HCT116 (cell line): ENCODE results near the gene EDNRA. TPM values are rescaled to one million over a fixed set of nuclear protein-coding genes. Genes with fewer than 3 reads are reported as not detected.

Experiments used
- ATAC-seq: fragments of 200-7000 bp; cut with Tn5 transposase; 2 replicates; pipeline ENCODE4 v1.9.1; 2020; ENCODE audit warnings: mild to moderate bottlenecking, moderate library complexity
- BruUV-seq: library from RNA; stranded (reverse); fragments of 400-500 nt; replicated peaks from 2 replicates; lab custom pipeline; 2021; lab: Mats Ljungman, UMichigan
- CTCF ChIA-PET: fragments of 300-600 bp; sonication (Branson Sonifier 250); formaldehyde crosslinking; loops from one replicate; lab custom pipeline; 2021; ENCODE audit warnings: antibody characterized with exemption; lab: Charles Lee
- POLR2A ChIA-PET: fragments of 300-600, 350-600 bp; sonication (Branson Sonifier 250); formaldehyde crosslinking; loops from one replicate; lab custom pipeline; 2021; ENCODE audit warnings: antibody characterized with exemption; lab: Charles Lee
- RAD21 ChIA-PET, 2 experiments: fragments of 300-600 bp; sonication (Branson Sonifier 250); formaldehyde crosslinking; loops; one replicate each; lab custom pipeline; 2023; ENCODE audit warnings: low total read pairs in 2 of 2; ENCODE audit not compliant: uncharacterized antibody in 2 of 2, unreplicated experiment in 2 of 2, low non-redundant PET in 1 of 2; lab: Charles Lee
- DNase-seq: peaks from one replicate; pipeline ENCODE4 v3.0.0-alpha.2; 2010; ENCODE audit warnings: low read depth, low spot score
- H2AFZ ChIP-seq: fragments of 200-600 bp; shearing (Covaris generic), sonication (generic); 2 replicates; pipeline ENCODE4 v1.6.1; 2017; ENCODE audit warnings: low read depth, mixed run types, mixed read lengths, antibody characterized with exemption, low read length; ENCODE audit not compliant: poor library complexity, severe bottlenecking
- H3K27ac ChIP-seq: 2 replicates; pipeline ENCODE4 v1.5.1; 2012; ENCODE audit warnings: low read depth, low read length
- H3K27me3 ChIP-seq: fragments of 200-600 bp; sonication (generic); 2 replicates; pipeline ENCODE4 v1.6.1; 2016; ENCODE audit warnings: mixed run types, low read length, mixed read lengths; ENCODE audit not compliant: insufficient read depth
- H3K36me3 ChIP-seq, 2 experiments: fragments of 200-500 bp in 1 of 2; fragments of 200-600 bp in 1 of 2; sonication (Bioruptor generic) in 1 of 2; sonication (generic) in 1 of 2; 2 replicates each; pipeline versions ENCODE4 v1.5.1 to v1.6.1; 2014 to 2016; ENCODE audit warnings: low read length in 2 of 2, inconsistent platforms in 1 of 2, mixed read lengths in 1 of 2, mixed run types in 1 of 2; ENCODE audit not compliant: insufficient read depth in 2 of 2, control insufficient read depth in 1 of 2
- H3K4me1 ChIP-seq, 2 experiments: fragments of 200-600 bp in 1 of 2; sonication (generic) in 1 of 2; 2 replicates each; pipeline versions ENCODE4 v1.5.1 to v1.6.1; 2012 to 2017; ENCODE audit warnings: low read length in 2 of 2, inconsistent platforms in 1 of 2, mild to moderate bottlenecking in 1 of 2, mixed read lengths in 1 of 2, mixed run types in 1 of 2, moderate library complexity in 1 of 2; ENCODE audit not compliant: insufficient read depth in 2 of 2, control insufficient read depth in 1 of 2
- H3K4me2 ChIP-seq: fragments of 200-600 bp; sonication (generic); 2 replicates; pipeline ENCODE4 v1.6.1; 2017; ENCODE audit warnings: mixed run types, low read length, mixed read lengths
- H3K4me3 ChIP-seq, 2 experiments: fragments of 200-600 bp in 1 of 2; sonication (generic) in 1 of 2; replicated peaks in 1 of 2; 2 replicates each; pipeline ENCODE4 v1.5.1; 2011 to 2016; ENCODE audit warnings: low read length in 2 of 2, control low read depth in 1 of 2, low read depth in 1 of 2, mild to moderate bottlenecking in 1 of 2, mixed read lengths in 1 of 2, mixed run types in 1 of 2
- H3K79me2 ChIP-seq: fragments of 200-600 bp; sonication (generic); 2 replicates; pipeline ENCODE4 v1.6.1; 2017; ENCODE audit warnings: mild to moderate bottlenecking, mixed run types, low read length, moderate library complexity, mixed read lengths; ENCODE audit not compliant: insufficient read depth
- H3K9ac ChIP-seq: fragments of 200-600 bp; sonication (generic); 2 replicates; pipeline ENCODE4 v1.6.1; 2016; ENCODE audit warnings: low read length, mixed read lengths
- H3K9me2 ChIP-seq: fragments of 200-600 bp; sonication (generic), shearing (Covaris generic); 2 replicates; pipeline ENCODE4 v1.6.1; 2017; ENCODE audit warnings: mixed run types, mild to moderate bottlenecking, moderate library complexity; ENCODE audit not compliant: insufficient read depth
- H3K9me3 ChIP-seq, 2 experiments: fragments of 200-500 bp in 1 of 2; fragments of 200-600 bp in 1 of 2; sonication (Bioruptor generic) in 1 of 2; sonication (generic) in 1 of 2; 2 replicates each; pipeline ENCODE4 v1.6.1; 2014 to 2017; ENCODE audit warnings: low read length in 2 of 2, mixed read lengths in 2 of 2, inconsistent platforms in 1 of 2, low read depth in 1 of 2, mild to moderate bottlenecking in 1 of 2, mixed run types in 1 of 2, moderate library complexity in 1 of 2; ENCODE audit not compliant: control insufficient read depth in 1 of 2, insufficient read depth in 1 of 2
- H4K20me1 ChIP-seq: fragments of 200-600 bp; sonication (generic), shearing (Covaris generic); 2 replicates; pipeline ENCODE4 v1.6.1; 2017; ENCODE audit warnings: mixed run types, mild to moderate bottlenecking, moderate library complexity; ENCODE audit not compliant: insufficient read depth
- CBX3 ChIP-seq: IDR thresholded peaks from 2 replicates; pipeline ENCODE4 v1.6.1; 2012; ENCODE audit warnings: low read depth
- CEBPB ChIP-seq: IDR thresholded peaks from 2 replicates; pipeline ENCODE4 v1.6.1; 2012; ENCODE audit warnings: low read depth
- EGR1 ChIP-seq: IDR thresholded peaks from 2 replicates; pipeline ENCODE4 v1.6.1; 2012; ENCODE audit warnings: low read depth
- EZH2phosphoT487 ChIP-seq: fragments of 200-600 bp; IDR thresholded peaks from 2 replicates; pipeline ENCODE4 v1.6.1; 2018; ENCODE audit warnings: antibody characterized with exemption, borderline replicate concordance
- FOSL1 ChIP-seq: IDR thresholded peaks from 2 replicates; pipeline ENCODE4 v1.6.1; 2012; ENCODE audit warnings: low read depth
- POLR2A ChIP-seq: IDR thresholded peaks from 2 replicates; pipeline ENCODE4 v1.7.0; 2011; ENCODE audit warnings: borderline replicate concordance; ENCODE audit not compliant: insufficient read depth, insufficient read length; ENCODE audit errors: extremely low read depth
- POLR2AphosphoS5 ChIP-seq: IDR thresholded peaks from 2 replicates; pipeline ENCODE4 v1.6.1; 2011; ENCODE audit warnings: mild to moderate bottlenecking, low read depth, low read length, moderate library complexity
- SP1 ChIP-seq: IDR thresholded peaks from 2 replicates; pipeline ENCODE4 v1.6.1; 2012; ENCODE audit warnings: low read depth
- TCF7L2 ChIP-seq: IDR thresholded peaks from 2 replicates; pipeline ENCODE4 v1.7.0; 2011; ENCODE audit warnings: borderline replicate concordance, inconsistent platforms; ENCODE audit not compliant: insufficient read depth, insufficient read length; ENCODE audit errors: extremely low read depth
- ZFX ChIP-seq: fragments of 450-650 bp; IDR thresholded peaks from 2 replicates; pipeline ENCODE4 v1.6.1; 2017
- intact Hi-C: fragments of 100-400 bp; cut with micrococcal nuclease; formaldehyde crosslinking; loops from 2 replicates; pipeline ENCODE4 v1.10.0; 2022
- total RNA-seq: library from RNA; stranded (reverse); gene quantifications from one replicate; pipeline ENCODE4 v1.2.1, GENCODE V29; 2021; ENCODE audit not compliant: unreplicated experiment
- TF ChIP-seq, protein P1 (sequence below): IDR thresholded peaks from 2 replicates; pipeline ENCODE4 v1.6.1; 2012
- TF ChIP-seq, protein P2 (sequence below): IDR thresholded peaks from 2 replicates; pipeline ENCODE4 v1.6.1; 2012; ENCODE audit warnings: low read depth

Gene EDNRA
- total RNA-seq, 1 experiment from 2014 or later: 2.0 TPM

DNA sequence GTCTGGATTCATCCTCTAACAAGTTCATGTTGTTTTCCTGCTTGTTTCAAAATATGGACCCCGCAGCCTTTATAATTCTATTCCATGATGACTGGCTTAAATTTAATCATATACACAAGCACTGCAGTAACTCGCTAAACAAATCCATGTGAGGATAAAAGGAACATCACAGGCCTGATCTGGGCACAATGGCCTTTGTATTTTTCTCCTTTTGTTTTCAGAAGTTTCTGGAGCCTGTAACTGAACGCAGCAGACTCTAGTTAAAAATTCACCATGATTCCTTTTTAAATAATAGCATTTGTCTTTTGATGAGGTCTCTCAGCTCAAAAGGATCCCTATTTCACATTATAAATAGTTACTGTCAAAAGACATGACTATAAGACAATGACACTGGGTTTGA, 106.1 kb downstream of the EDNRA start:
- ChIA-PET CTCF (interaction anchor here (1.5 kb wide), 1 partner anchor 490 kb away, joined by 4 read pairs; no protein-coding TSS in a partner anchor), RAD21 (no interaction called here), POLR2A (no interaction called here)
- intact Hi-C loops: no loop called here
- H3K79me2 ChIP-seq: no peaks in the 10 kb centered on the region
- H3K9ac ChIP-seq: no peak overlapping the region
- no peaks in the 10 kb centered on the region for H3K9me2 ChIP-seq
- H3K4me2 ChIP-seq: no peak overlapping the region
- no peaks in the 10 kb centered on the region for H4K20me1 ChIP-seq
- H3K27ac ChIP-seq: no peak overlapping the region
- ATAC-seq: no peak
- DNase-seq: no peak
- H3K4me3 ChIP-seq: no peak overlapping the region
- no peaks in the 10 kb centered on the region for H3K9me3 ChIP-seq
- TF ChIP-seq SP1: no peak
- no peak for TF ChIP-seq CEBPB
- no peak for TF ChIP-seq POLR2AphosphoS5
- TF ChIP-seq FOSL1: no peak
- TF ChIP-seq, protein P1, sequence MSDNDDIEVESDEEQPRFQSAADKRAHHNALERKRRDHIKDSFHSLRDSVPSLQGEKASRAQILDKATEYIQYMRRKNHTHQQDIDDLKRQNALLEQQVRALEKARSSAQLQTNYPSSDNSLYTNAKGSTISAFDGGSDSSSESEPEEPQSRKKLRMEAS: no peak
- no peaks in the 10 kb centered on the region for H3K4me1 ChIP-seq
- H3K27me3 ChIP-seq: no peaks in the 10 kb centered on the region
- no peaks in the 10 kb centered on the region for H3K36me3 ChIP-seq
- no peak overlapping the region for H2AFZ ChIP-seq
- BruUV-seq: no TSS peak

DNA sequence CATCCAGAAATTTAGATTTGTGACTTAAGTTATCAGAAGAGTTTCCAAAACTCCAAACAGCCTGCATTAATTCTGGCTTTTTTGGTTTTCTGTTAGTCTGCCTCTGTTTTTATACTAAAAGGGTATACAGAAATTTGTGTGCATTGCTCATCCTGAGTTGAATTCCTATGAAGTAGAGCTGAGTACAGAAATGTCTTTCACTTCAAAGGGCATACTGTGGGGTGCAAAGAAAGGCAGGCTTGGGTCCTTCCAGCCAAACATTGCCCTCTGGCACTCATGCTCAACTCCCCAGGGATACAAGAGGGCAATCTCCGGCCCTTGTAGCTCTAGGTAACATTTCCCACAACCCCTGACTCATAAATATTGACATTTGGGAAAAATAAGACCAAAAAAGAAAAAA, 108.7 kb downstream of the EDNRA start:
- Histone ChIP-seq H3K4me3 (no peak overlapping the region), H2AFZ (peak overlapping the region; percentile 86), H3K9me3 (no peaks in the 10 kb centered on the region), H3K9me2 (no peaks in the 10 kb centered on the region), H3K27me3 (no peaks in the 10 kb centered on the region), H3K4me1 (no peaks in the 10 kb centered on the region), H3K4me2 (no peak overlapping the region), H3K9ac (no peak overlapping the region), H3K36me3 (no peaks in the 10 kb centered on the region), H4K20me1 (no peaks in the 10 kb centered on the region), H3K79me2 (no peaks in the 10 kb centered on the region), H3K27ac (no peak overlapping the region)
- BruUV-seq: no TSS peak
- intact Hi-C loops: no loop called here
- ATAC-seq (no peak; the same call in 1 of the 2 replicates), DNase-seq (no peak)
- POLR2A ChIA-PET: no interaction called here
- CTCF ChIA-PET: interaction anchor here (0.9 to 3.2 kb wide), 10 partner anchors 28 to 572 kb away, joined by 3 to 36 read pairs (median 12); partner anchors contain the start of gene TMEM184C
- no peak for TF ChIP-seq EZH2phosphoT487
- no peak for TF ChIP-seq EGR1
- TF ChIP-seq FOSL1: no peak
- TF ChIP-seq POLR2A: no peak
- no peak for TF ChIP-seq CBX3
- no peak for TF ChIP-seq ZFX
- no peak for TF ChIP-seq TCF7L2
- TF ChIP-seq, protein P2, sequence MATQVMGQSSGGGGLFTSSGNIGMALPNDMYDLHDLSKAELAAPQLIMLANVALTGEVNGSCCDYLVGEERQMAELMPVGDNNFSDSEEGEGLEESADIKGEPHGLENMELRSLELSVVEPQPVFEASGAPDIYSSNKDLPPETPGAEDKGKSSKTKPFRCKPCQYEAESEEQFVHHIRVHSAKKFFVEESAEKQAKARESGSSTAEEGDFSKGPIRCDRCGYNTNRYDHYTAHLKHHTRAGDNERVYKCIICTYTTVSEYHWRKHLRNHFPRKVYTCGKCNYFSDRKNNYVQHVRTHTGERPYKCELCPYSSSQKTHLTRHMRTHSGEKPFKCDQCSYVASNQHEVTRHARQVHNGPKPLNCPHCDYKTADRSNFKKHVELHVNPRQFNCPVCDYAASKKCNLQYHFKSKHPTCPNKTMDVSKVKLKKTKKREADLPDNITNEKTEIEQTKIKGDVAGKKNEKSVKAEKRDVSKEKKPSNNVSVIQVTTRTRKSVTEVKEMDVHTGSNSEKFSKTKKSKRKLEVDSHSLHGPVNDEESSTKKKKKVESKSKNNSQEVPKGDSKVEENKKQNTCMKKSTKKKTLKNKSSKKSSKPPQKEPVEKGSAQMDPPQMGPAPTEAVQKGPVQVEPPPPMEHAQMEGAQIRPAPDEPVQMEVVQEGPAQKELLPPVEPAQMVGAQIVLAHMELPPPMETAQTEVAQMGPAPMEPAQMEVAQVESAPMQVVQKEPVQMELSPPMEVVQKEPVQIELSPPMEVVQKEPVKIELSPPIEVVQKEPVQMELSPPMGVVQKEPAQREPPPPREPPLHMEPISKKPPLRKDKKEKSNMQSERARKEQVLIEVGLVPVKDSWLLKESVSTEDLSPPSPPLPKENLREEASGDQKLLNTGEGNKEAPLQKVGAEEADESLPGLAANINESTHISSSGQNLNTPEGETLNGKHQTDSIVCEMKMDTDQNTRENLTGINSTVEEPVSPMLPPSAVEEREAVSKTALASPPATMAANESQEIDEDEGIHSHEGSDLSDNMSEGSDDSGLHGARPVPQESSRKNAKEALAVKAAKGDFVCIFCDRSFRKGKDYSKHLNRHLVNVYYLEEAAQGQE: no peak
- RAD21 ChIA-PET: interaction anchor here (1.0 to 1.4 kb wide), 4 partner anchors 71 to 492 kb away, joined by 3 to 8 read pairs (median 4); no protein-coding TSS in a partner anchor
